Stimulated activated CD4-positive, alpha-beta T cell treated with anti-CD3 and anti-CD28 coated beads, Interleukin-12 subunit alpha, Interleukin-12 subunit beta, amount 100 ng/mL, for 24 hours (primary cell): ENCODE measurements around the gene ANK3.

ENCODE experiments used
- DNase-seq, 2 experiments: peaks; one replicate each; pipeline ENCODE4 v3.0.0-alpha.2; 2020; ENCODE audit warnings: low read depth in 2 of 2

Gene ANK3

GRCh38 chr10:60182691-60183090 is 207.0 kb downstream of the ANK3 start:
- no peak for DNase-seq

GRCh38 chr10:60176925-60177324 is 212.8 kb downstream of the ANK3 start:
- DNase-seq: no peak

- DNase-seq: no peak
Measured at GRCh38 chr10:60175441-60175971, 214.2 kb downstream of the ANK3 start.

- DNase-seq: no peak
Measured at GRCh38 chr10:60172363-60172990, 217.2 kb downstream of the ANK3 start.

DNA sequence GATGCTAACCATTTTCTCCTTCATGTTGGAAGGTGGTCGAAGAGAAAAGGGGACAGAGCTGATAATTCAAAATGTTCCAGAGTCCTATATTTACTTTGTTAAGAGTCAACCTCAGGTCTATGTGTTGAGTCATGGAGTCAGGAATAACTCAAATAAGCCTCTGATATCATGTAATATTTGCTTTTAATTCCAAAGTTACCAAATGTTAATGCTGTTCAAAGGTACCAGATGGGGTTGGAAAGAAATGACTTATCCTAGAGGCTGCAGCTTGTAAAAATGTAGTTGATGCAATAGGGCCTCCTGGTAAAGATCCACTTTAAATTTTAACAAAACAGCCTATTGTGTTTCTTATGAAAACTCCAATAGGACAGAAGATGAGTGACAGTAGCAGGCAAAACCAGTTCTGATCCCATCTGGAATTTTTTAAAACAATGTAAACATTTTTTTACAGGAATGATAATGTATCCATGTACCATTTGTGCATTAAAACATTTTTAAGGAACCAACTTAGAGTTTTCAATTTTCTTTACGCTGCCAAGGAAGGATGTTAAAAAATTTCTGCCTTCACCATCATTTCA is 218.2 kb downstream of the ANK3 start:
- DNase-seq: no peak

DNA sequence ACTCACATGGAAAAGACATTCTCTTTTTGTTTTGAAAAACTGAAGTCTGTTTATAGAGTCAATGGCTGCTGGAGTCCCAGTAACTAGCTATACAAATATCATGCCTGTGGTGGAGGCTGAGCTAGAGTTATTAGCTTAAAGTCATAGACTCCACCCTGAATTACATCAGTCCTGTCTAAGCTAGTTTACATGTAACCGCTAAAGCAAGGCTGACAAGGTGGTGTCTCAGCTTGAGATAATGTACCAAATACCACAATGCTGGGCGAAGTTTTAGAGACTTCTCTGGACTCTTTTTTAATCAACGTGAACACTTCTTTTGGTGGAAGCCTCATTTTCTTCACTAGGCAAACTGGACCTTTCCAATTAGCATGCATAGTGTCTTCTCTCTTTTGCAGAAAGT is 219.4 kb downstream of the ANK3 start:
- no peak for DNase-seq

GRCh38 chr10:60169111-60169510 is 220.6 kb downstream of the ANK3 start:
- no peak for DNase-seq

DNA sequence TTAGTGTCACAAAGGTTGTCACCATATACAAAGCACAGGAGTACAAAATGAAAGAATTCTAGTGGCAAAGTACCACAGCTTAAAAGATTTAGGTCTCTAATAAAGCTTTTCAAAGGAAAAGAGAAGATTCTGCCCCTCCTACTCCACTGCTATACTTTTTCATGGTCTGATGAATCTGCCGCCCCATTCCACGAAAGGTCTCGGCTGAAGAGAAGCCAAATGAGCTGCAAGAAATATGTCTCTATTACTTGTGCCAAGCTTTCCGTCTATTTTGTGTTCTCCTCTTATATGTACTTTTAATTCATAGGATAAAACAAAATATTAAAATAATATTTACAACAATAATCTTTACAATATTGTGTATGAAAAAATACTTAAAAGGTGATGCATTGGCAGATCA is 222.6 kb downstream of the ANK3 start:
- no peak for DNase-seq

DNA sequence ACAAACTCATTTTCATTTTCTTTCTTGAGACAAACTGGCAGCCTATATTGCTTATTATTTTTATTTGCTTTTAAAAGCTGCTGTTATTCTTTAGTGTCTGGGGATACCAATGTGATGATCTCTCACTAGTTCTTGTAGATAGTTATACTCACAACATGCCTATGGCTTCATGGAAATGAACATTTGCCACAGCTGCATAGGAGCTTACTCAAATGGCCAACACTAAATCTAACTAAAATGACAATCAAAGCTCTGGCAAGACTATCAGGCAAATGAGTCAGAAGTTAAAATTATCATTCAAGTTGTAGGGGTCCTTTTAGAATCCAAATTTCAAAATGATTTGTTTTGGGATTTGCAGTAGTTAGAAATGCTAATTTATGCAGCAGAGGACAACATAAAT is 225.9 kb downstream of the ANK3 start:
- DNase-seq: no peak

DNA sequence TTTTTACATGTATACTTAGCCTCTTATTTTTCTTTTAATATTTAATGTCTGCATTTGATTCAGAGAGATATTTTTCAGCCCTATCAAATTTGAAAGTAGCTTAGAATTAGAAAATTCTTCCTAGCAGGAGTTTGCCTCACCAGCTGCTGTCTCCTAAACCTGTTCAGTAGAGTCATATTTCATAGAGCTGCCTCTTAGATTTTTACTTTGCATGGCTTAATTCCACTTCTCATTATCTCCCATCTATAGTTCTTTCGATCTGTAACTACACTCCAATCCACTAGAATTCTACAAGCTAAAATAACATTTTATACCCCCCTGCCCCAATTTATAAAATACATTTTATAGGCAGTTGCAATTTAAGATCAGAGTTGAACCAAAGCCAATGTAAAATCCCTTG is 227.0 kb downstream of the ANK3 start:
- no peak for DNase-seq

DNA sequence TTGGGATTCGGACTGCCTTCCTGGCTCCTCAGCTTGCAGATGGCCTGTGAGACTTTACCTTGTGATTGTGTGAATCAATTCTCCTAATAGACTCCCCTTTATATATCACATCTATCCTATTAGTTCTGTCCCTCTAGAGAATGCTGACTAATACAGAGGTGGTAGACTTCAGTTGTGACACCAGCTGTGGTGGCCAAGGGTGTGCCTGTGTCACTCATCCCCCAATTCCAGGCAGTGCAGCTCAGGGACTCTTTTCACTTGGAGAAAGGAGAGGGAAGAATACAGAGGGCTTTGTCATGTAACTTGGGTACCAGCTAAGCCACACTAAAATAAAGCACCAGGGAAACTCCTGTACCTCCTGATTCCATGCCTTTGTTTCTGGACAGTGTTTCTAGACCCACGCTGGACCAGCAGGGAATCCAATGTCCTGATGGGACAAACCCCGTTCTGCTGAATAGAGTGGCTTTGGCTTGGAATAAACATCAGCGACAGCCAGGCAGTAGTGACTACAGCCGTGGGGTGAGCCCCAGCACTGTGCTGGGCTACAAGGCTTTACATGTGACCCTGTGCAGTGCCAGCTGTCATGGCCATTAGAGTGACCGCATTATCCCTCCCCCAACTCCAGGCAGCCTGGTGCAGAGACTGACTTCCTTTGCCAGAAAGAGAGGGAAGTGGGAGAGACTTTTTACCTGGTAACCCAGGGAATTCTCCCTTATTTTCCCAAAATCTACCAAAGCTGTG is 233.6 kb downstream of the ANK3 start:
- no peak for DNase-seq

GRCh38 chr10:60155099-60155877 is 234.4 kb downstream of the ANK3 start:
- no peak for DNase-seq

GRCh38 chr10:60149003-60149402 is 240.7 kb downstream of the ANK3 start:
- no peak for DNase-seq

DNA sequence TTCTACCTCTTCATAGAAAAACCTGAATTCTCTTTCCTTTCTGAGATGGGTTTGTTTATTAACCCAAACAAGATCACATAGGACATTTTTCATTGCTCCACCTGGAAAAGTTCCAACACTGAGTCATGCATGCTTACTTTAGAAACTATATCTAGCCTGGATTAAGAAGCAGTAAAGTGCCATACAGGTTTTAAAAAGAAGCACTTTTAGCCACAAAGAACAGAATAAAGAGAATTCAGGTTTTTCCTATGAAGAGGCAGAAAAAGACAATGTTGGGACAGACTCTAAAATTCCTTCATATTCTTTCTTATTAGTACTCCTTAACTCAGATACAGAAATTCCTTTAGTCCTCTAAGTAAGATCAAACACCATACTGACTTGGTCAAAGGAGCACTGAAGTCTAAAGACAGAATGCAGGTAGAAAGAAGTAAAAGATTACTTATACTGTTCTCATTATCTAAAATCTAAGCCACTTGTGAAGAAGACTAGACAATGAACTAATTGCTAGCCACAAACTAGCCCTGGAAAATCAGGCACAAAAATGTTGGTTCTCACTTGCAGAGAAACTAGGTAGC is 241.3 kb downstream of the ANK3 start:
- no peak for DNase-seq

- DNase-seq: no peak
Measured at GRCh38 chr10:60147576-60148265, 242.0 kb downstream of the ANK3 start.

- no peak for DNase-seq
Measured at GRCh38 chr10:60147025-60147424, 242.7 kb downstream of the ANK3 start.

- no peak for DNase-seq
Measured at GRCh38 chr10:60144099-60144498, 245.6 kb downstream of the ANK3 start.

GRCh38 chr10:60142736-60143135 is 246.9 kb downstream of the ANK3 start:
- no peak for DNase-seq

GRCh38 chr10:60141896-60142559 is 247.6 kb downstream of the ANK3 start:
- no peak for DNase-seq
